ENCODE data around the gene LRRIQ1.

DNA sequence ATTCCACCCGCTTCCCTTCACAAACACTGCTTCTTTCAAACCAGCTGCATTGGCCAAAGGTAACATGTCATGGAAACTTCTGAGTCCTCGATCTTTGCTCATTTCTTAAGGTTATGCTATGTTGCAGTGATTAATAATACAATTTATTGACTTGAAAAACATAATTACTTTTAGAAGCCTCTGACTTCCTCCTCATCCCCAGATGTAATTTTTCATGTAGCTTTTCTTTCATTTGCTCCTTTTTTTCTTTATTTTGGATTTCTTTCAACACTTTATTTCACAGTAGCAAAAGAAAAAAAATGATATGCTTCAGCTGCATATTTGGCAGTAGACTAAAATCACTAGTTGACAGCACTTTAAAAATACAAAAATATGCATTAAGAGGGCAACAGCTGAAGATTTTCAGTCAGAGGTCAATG, 116.2 kb downstream of the LRRIQ1 start:
- TF ChIP-seq, protein P1, sequence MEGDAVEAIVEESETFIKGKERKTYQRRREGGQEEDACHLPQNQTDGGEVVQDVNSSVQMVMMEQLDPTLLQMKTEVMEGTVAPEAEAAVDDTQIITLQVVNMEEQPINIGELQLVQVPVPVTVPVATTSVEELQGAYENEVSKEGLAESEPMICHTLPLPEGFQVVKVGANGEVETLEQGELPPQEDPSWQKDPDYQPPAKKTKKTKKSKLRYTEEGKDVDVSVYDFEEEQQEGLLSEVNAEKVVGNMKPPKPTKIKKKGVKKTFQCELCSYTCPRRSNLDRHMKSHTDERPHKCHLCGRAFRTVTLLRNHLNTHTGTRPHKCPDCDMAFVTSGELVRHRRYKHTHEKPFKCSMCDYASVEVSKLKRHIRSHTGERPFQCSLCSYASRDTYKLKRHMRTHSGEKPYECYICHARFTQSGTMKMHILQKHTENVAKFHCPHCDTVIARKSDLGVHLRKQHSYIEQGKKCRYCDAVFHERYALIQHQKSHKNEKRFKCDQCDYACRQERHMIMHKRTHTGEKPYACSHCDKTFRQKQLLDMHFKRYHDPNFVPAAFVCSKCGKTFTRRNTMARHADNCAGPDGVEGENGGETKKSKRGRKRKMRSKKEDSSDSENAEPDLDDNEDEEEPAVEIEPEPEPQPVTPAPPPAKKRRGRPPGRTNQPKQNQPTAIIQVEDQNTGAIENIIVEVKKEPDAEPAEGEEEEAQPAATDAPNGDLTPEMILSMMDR (conservative IDR thresholded peaks at IDR 0.05): no peak
- no peak for TF ChIP-seq EZH2 (IDR thresholded peaks at IDR 0.05; ENCODE audit: low read depth)

Measured in PC-9 (cell line).